ENCODE data around the gene MX2. TPM values are rescaled to one million over a fixed set of nuclear protein-coding genes. Genes with fewer than 3 reads are reported as not detected.
"Not testable (repeated sequence)": the region's sequence is repeated elsewhere in the genome, so short reads cannot be mapped to it uniquely, and the experiment has no call there.

Gene MX2
- total RNA-seq, 2 experiments from 2014 or later = 3.5 to 10.4 TPM

DNA sequence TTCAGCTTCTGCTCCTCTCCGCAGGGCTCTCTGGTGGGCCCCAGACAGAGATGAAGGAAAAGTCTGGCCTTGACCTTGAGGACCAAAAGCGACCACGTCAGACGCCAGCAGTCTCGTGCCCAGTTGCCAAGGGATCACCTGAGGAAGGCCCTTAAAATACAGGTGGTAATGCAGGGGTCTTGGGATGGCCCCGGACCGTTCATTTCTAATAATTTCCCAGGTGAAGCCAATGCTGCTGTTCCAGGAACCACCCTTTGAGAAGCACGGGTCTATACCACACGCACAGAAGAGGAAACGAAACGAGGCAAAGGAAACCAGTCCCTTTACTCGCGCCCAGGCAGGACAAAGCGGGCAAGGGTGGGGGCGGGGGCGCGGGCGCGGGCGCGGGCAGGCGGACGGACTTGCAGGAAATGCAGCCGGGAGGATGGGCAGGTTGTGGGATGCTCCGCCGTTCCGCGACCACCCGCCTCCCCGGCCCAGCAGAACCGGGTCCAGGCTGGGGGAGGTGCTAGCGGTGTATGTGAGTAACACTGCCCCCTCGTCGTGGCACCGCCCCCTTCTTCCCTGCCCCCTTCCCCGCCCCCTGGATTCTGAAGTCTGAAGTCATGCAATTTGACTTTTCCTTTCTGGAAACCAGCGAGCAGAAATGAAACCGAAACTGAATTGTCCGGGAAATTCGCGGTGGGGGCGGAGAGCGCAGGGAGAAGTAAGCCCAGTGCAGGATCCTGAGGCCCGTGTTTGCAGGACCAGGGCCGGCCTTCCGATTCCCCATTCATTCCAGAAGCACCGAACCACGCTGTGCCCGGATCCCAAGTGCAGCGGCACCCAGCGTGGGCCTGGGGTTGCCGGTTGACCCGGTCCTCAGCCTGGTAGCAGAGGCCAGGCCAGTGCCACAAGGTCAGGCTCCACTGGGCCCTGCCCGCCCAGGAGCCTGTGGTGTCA is 58.4 kb downstream of the MX2 start:
- H2AFZ ChIP-seq (ENCODE audit: low read length) = peak overlapping the region; percentile 90
- no TSS peak for BruUV-seq (replicated peaks)
- H3K9me2 ChIP-seq (ENCODE audit: insufficient read depth, low read length) = no peaks in the 10 kb centered on the region
- peak overlapping the region; percentile 70 for H3K4me3 ChIP-seq (ENCODE audit: low read depth, low read length, poor library complexity, severe bottlenecking)
- peak overlapping the region; percentile 27 for H3K27ac ChIP-seq (ENCODE audit: low read depth, low read length, poor library complexity, severe bottlenecking)
- H3K79me2 ChIP-seq (ENCODE audit: insufficient read depth, low read depth, low read length) = no peaks in the 10 kb centered on the region
- peaks cover 34% of the 10 kb centered on the region for H3K4me1 ChIP-seq (ENCODE audit: insufficient read depth, low read length, poor library complexity, severe bottlenecking)
- ChIA-PET POLR2A (interaction anchor here (1.0 to 1.4 kb wide), 2 partner anchors 94 to 136 kb away, joined by 3 to 4 read pairs; no protein-coding TSS in a partner anchor), CTCF (ENCODE audit: unreplicated experiment) (no interaction called here)
- H3K9me3 ChIP-seq (ENCODE audit: low read length) = no peaks in the 10 kb centered on the region
- intact Hi-C loops (cut with micrococcal nuclease; ENCODE audit: unreplicated experiment) = loop anchor here (10.0 kb wide), 1 partner anchor 645 kb away; no protein-coding TSS in a partner anchor
- TF ChIP-seq EZH2phosphoT487 (IDR thresholded peaks at IDR 0.05; ENCODE audit: borderline replicate concordance, low read depth, low read length) = no peak
- TF ChIP-seq, protein P1, sequence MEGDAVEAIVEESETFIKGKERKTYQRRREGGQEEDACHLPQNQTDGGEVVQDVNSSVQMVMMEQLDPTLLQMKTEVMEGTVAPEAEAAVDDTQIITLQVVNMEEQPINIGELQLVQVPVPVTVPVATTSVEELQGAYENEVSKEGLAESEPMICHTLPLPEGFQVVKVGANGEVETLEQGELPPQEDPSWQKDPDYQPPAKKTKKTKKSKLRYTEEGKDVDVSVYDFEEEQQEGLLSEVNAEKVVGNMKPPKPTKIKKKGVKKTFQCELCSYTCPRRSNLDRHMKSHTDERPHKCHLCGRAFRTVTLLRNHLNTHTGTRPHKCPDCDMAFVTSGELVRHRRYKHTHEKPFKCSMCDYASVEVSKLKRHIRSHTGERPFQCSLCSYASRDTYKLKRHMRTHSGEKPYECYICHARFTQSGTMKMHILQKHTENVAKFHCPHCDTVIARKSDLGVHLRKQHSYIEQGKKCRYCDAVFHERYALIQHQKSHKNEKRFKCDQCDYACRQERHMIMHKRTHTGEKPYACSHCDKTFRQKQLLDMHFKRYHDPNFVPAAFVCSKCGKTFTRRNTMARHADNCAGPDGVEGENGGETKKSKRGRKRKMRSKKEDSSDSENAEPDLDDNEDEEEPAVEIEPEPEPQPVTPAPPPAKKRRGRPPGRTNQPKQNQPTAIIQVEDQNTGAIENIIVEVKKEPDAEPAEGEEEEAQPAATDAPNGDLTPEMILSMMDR (conservative IDR thresholded peaks at IDR 0.05; ENCODE audit: low read length) = no peak
- no peaks in the 10 kb centered on the region for H4K20me1 ChIP-seq (ENCODE audit: insufficient read depth, low read length)
- DNase-seq (ENCODE audit: low spot score) = peak; percentile 79
- no peaks in the 10 kb centered on the region; the same call in 1 of the 2 replicates for H3K36me3 ChIP-seq (ENCODE audit: insufficient read depth, low read length)
- peak overlapping the region; percentile 98 for H3K4me2 ChIP-seq (ENCODE audit: low read length)

DNA sequence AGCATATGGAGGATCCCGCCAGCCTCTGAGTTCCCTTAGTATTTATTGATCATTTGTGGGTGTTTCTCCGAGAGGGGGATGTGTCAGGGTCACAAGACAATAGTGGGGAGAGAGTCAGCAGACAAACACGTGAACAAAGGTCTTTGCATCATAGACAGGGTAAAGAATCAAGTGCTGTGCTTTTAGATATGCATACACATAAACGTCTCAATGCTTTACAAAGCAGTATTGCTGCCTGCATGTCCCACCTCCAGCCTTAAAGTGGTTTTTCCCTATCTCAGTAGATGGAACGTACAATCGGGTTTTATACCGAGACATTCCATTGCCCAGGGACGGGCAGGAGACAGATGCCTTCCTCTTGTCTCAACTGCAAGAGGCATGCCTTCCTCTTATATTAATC is 59.2 kb downstream of the MX2 start:
- Histone ChIP-seq H3K4me1 (ENCODE audit: insufficient read depth, low read length, poor library complexity, severe bottlenecking) (peaks cover 39% of the 10 kb centered on the region), H3K4me2 (ENCODE audit: low read length) (peak overlapping the region; percentile 98), H3K4me3 (ENCODE audit: low read depth, low read length, poor library complexity, severe bottlenecking) (peak overlapping the region; percentile 70)
- BruUV-seq (replicated peaks); H2AFZ ChIP-seq (ENCODE audit: low read length); H3K79me2 ChIP-seq (ENCODE audit: insufficient read depth, low read depth, low read length); POLR2A ChIA-PET; H4K20me1 ChIP-seq (ENCODE audit: insufficient read depth, low read length); H3K27ac ChIP-seq (ENCODE audit: low read depth, low read length, poor library complexity, severe bottlenecking); H3K9me3 ChIP-seq (ENCODE audit: low read length); CTCF ChIA-PET (ENCODE audit: unreplicated experiment); H3K9me2 ChIP-seq (ENCODE audit: insufficient read depth, low read length); DNase-seq (ENCODE audit: low spot score); H3K36me3 ChIP-seq (ENCODE audit: insufficient read depth, low read length): not testable (repeated sequence)
- intact Hi-C loops (cut with micrococcal nuclease; ENCODE audit: unreplicated experiment) = loop anchor here (10.0 kb wide), 1 partner anchor 644 kb away; no protein-coding TSS in a partner anchor

DNA sequence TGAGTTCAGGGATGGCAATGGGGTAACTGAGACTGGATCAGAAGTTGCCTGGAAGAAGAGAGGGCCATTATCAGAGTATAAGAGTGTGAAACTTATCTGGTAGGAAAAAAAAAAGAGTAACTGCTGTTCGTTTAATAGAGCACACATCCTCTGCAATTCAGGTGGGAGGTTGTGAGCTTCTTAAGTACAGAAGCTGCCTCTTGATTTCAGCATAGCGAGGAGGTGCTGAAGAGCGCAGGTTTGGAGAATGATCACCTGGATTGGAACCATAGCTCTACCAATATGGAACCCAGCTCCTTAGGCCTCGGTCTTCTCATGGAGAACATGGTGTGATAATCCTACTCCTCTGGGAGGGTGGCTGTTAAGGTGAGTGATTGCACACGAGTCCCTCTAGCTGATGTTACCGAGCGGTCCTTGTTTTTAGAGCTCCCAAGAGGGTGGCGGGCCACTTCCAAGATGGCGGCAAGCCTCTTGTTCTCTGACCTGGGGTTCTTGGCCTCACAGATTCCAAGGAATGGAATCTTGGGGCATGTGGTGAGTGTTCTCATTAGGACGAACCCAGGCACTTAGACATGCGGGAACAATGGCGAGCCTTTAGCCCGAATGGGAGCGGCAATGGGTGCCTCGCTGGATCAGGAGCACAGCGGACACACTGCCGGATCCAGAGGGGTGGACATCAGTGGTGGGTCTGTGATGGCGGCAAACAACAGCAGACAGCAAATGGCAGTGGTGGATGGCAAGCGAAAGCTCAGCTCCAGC is 60.9 kb downstream of the MX2 start:
- no peak overlapping the region for H3K4me2 ChIP-seq (ENCODE audit: low read length)
- no peaks in the 10 kb centered on the region for H3K9me3 ChIP-seq (ENCODE audit: low read length)
- no peak for TF ChIP-seq EZH2phosphoT487 (IDR thresholded peaks at IDR 0.05; ENCODE audit: borderline replicate concordance, low read depth, low read length)
- TF ChIP-seq, protein P1 (conservative IDR thresholded peaks at IDR 0.05; ENCODE audit: low read length) = no peak
- CTCF ChIA-PET (ENCODE audit: unreplicated experiment) = interaction anchor here (1.1 to 1.9 kb wide), 3 partner anchors 9 to 112 kb away, joined by 3 to 4 read pairs (median 3); no protein-coding TSS in a partner anchor
- POLR2A ChIA-PET = interaction anchor here (0.5 to 1.3 kb wide), 4 partner anchors 55 to 309 kb away, joined by 3 to 4 read pairs (median 3); no protein-coding TSS in a partner anchor
- H3K36me3 ChIP-seq (ENCODE audit: insufficient read depth, low read length) = no peaks in the 10 kb centered on the region; the same call in 1 of the 2 replicates
- intact Hi-C loops (cut with micrococcal nuclease; ENCODE audit: unreplicated experiment) = loop anchor here (10.0 kb wide), 1 partner anchor 642 kb away; no protein-coding TSS in a partner anchor
- BruUV-seq (replicated peaks) = no TSS peak
- H3K79me2 ChIP-seq (ENCODE audit: insufficient read depth, low read depth, low read length) = no peaks in the 10 kb centered on the region
- no peaks in the 10 kb centered on the region for H3K9me2 ChIP-seq (ENCODE audit: insufficient read depth, low read length)
- H4K20me1 ChIP-seq (ENCODE audit: insufficient read depth, low read length) = no peaks in the 10 kb centered on the region
- H3K4me1 ChIP-seq (ENCODE audit: insufficient read depth, low read length, poor library complexity, severe bottlenecking) = peaks cover 56% of the 10 kb centered on the region
- no peak overlapping the region for H2AFZ ChIP-seq (ENCODE audit: low read length)
- DNase-seq (ENCODE audit: low spot score) = no peak
- no peak overlapping the region for H3K27ac ChIP-seq (ENCODE audit: low read depth, low read length, poor library complexity, severe bottlenecking)
- no peak overlapping the region for H3K4me3 ChIP-seq (ENCODE audit: low read depth, low read length, poor library complexity, severe bottlenecking)

DNA sequence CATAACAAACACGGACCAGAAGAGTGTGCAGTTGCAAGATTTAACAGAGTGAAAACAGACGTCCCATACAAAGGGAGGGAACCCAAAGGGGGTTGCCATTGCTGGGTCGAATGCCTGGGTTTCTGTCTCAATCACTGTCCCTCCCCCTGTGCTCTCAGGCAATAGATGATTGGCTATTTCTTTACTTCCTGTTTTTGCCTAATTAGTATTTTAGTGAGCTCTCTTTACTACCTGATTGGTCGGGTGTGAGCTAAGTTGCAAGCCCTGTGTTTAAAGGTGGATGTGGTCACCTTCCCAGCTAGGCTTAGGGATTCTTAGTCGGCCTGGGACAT is 61.4 kb downstream of the MX2 start:
- not testable (repeated sequence) for H3K9me2 ChIP-seq (ENCODE audit: insufficient read depth, low read length); H3K4me2 ChIP-seq (ENCODE audit: low read length); BruUV-seq (replicated peaks); H3K36me3 ChIP-seq (ENCODE audit: insufficient read depth, low read length); DNase-seq (ENCODE audit: low spot score); H2AFZ ChIP-seq (ENCODE audit: low read length); H3K9me3 ChIP-seq (ENCODE audit: low read length); H4K20me1 ChIP-seq (ENCODE audit: insufficient read depth, low read length); H3K27ac ChIP-seq (ENCODE audit: low read depth, low read length, poor library complexity, severe bottlenecking); H3K4me3 ChIP-seq (ENCODE audit: low read depth, low read length, poor library complexity, severe bottlenecking); H3K79me2 ChIP-seq (ENCODE audit: insufficient read depth, low read depth, low read length)
- ChIA-PET CTCF (ENCODE audit: unreplicated experiment) (interaction anchor here (1.1 to 1.9 kb wide), 3 partner anchors 8 to 112 kb away, joined by 3 to 4 read pairs (median 3); no protein-coding TSS in a partner anchor), POLR2A (interaction anchor here (0.5 to 1.3 kb wide), 6 partner anchors 9 to 815 kb away, joined by 3 to 4 read pairs (median 3); no protein-coding TSS in a partner anchor)
- H3K4me1 ChIP-seq (ENCODE audit: insufficient read depth, low read length, poor library complexity, severe bottlenecking) = peaks cover 61% of the 10 kb centered on the region
- intact Hi-C loops (cut with micrococcal nuclease; ENCODE audit: unreplicated experiment) = loop anchor here (10.0 kb wide), 1 partner anchor 642 kb away; no protein-coding TSS in a partner anchor
